GM13976 (cell line): Measurements from ENCODE around the gene IL24.

ENCODE experiments used
- DNase-seq: peaks from one replicate; pipeline ENCODE4 v3.0.0; 2012; ENCODE audit warnings: low spot score
- CTCF ChIP-seq: IDR thresholded peaks from 2 replicates; pipeline ENCODE4 v1.5.1; 2012; ENCODE audit warnings: borderline replicate concordance, mild to moderate bottlenecking; ENCODE audit not compliant: insufficient read depth; ENCODE audit errors: extremely low read depth, missing control alignments, control extremely low read depth
- in situ Hi-C: fragments of 300-500 bp; cut with MboI; formaldehyde crosslinking; loops from one replicate; pipeline ENCODE4 v1.12.0; 2022; ENCODE audit warnings: low sequenced_read_pairs, mixed read lengths, inconsistent platforms; ENCODE audit not compliant: unreplicated experiment

IL24 gene

DNA sequence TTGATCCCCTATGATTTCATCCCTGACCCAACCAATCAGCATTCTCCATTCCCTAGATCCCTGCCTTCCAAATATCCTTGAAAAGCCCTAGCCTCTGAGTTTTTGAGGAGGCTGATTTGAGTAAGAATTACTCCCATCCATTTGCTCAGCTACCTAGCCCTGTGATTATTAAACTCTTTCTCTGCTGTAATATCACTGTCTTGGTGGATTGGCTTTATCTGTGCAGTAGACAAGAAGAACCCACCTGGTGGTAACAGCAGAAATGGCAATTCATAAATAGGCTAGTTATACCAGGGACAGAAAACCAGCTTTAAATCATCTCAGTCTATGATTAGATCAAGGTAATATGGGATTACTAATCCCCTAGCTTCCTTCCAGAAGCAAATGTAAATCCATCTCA, 18.8 kb upstream of the IL24 start:
- in situ Hi-C loops = no loop called here

GRCh38 chr1:206880314-206880713, 16.9 kb upstream of the IL24 start:
- no peak for TF ChIP-seq CTCF
- in situ Hi-C loops = no loop called here

More for the DNA sequence above, 18.8 kb upstream of the IL24 start:
- TF ChIP-seq CTCF = no peak
- DNase-seq = no peak

GRCh38 chr1:206882555-206882954, 14.7 kb upstream of the IL24 start:
- no peak for TF ChIP-seq CTCF
- DNase-seq = no peak
- in situ Hi-C loops = no loop called here

More at GRCh38 chr1:206880314-206880713, 16.9 kb upstream of the IL24 start:
- DNase-seq = no peak

- no peak for DNase-seq
- in situ Hi-C loops = no loop called here
- TF ChIP-seq CTCF = no peak
Measured at GRCh38 chr1:206883160-206883559, 14.1 kb upstream of the IL24 start.

- in situ Hi-C loops = no loop called here
- no peak for DNase-seq
- TF ChIP-seq CTCF = no peak
Measured at GRCh38 chr1:206883876-206884275, 13.4 kb upstream of the IL24 start.

DNA sequence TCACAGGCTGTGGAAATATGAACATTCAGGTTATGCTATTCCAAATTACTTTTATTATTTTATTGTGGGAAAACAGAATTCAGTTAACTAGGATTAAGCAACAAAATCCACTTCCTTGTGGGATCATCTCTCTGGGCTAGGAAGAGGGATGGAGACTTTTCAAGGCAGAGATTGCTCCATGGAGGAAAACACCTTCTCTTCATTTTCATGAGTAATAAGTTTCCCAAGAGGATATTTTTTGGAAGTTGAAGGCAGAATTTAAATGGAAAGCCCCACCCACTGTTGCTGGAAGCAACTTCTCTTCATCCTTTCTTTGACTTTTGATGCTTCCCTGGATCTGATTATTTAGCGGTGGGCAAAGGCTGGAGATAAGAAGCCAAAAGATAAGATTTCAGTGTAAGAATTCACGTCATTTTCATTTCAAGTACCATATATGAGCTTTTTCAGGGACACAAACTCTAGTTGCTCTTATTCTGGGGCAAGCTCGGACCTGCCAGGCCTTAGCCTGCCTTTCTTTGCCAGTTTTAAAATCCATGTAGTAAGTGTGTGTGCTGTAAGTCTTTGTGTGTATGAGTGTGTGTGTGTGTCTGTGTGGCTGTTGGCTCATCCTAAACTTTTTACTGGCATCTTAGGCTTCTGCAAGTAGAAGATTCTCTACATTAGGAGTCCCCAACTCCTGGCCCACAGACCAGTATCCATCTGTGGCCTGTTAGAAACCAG, 11.7 kb upstream of the IL24 start:
- in situ Hi-C loops = no loop called here
- no peak for DNase-seq
- no peak for TF ChIP-seq CTCF
